ENCODE measurements around the gene CSRP3.

The CSRP3 gene

GRCh38 chr11:19201737-19202605 is at the start of gene CSRP3:
Gene CSRP3, minus strand, starts transcription at chr11:19201983. Its CDS starts 9,535 bp downstream, at chr11:19192448.
- peak; percentile 39 for DNase-seq

GRCh38 chr11:19251577-19251976 is 49.8 kb upstream of the CSRP3 start:
- no peak for DNase-seq

GRCh38 chr11:19246816-19247215 is 45.0 kb upstream of the CSRP3 start:
- no peak for DNase-seq

GRCh38 chr11:19245351-19245750 is 43.6 kb upstream of the CSRP3 start:
- no peak for DNase-seq

- DNase-seq: no peak
These were observed 42.8 kb upstream of the CSRP3 start for GRCh38 chr11:19244621-19245020.

- DNase-seq: no peak
These were observed 42.3 kb upstream of the CSRP3 start for GRCh38 chr11:19244084-19244483.

GRCh38 chr11:19243613-19244012 is 41.8 kb upstream of the CSRP3 start:
- no peak for DNase-seq

GRCh38 chr11:19243143-19243542 is 41.4 kb upstream of the CSRP3 start:
- no peak for DNase-seq

- no peak for DNase-seq
These were observed 40.6 kb upstream of the CSRP3 start for GRCh38 chr11:19242179-19242932.

- peak; percentile 60 for DNase-seq
These were observed 39.7 kb upstream of the CSRP3 start for GRCh38 chr11:19241260-19242178.

- peak; percentile 97 for DNase-seq
These were observed 38.9 kb upstream of the CSRP3 start, which contains the start of gene E2F8 for GRCh38 chr11:19240420-19241259. Gene E2F8, minus strand, starts transcription at chr11:19240945. Its CDS starts 824 bp downstream, at chr11:19240121.

GRCh38 chr11:19239039-19239438 is 37.3 kb upstream of the CSRP3 start:
- no peak for DNase-seq

- no peak for DNase-seq
These were observed 36.0 kb upstream of the CSRP3 start for GRCh38 chr11:19237813-19238212.

GRCh38 chr11:19237381-19237780 is 35.6 kb upstream of the CSRP3 start:
- DNase-seq: no peak

GRCh38 chr11:19234231-19234817 is 32.5 kb upstream of the CSRP3 start:
- DNase-seq: no peak

GRCh38 chr11:19232910-19233503 is 31.2 kb upstream of the CSRP3 start:
- no peak for DNase-seq

- DNase-seq: no peak
These were observed 27.9 kb upstream of the CSRP3 start for GRCh38 chr11:19229671-19230070.

- DNase-seq: no peak
These were observed 27.2 kb upstream of the CSRP3 start for GRCh38 chr11:19228968-19229367.

GRCh38 chr11:19226378-19227195 is 24.8 kb upstream of the CSRP3 start:
- DNase-seq: no peak

- DNase-seq: no peak
These were observed 23.8 kb upstream of the CSRP3 start for GRCh38 chr11:19225581-19225980.
